Endothelial cell of umbilical vein (primary cell): ENCODE data around the gene CFL2. TPM values are rescaled to one million over a fixed set of nuclear protein-coding genes. Genes with fewer than 3 reads are reported as not detected.

Source experiments
- BruUV-seq: library from RNA; stranded (reverse); fragments of 400-500 nt; replicated peaks from 2 replicates; lab custom pipeline; 2021; lab: Mats Ljungman, UMichigan
- CTCF ChIA-PET: fragments of 300-600, 350-600 bp; sonication (Branson Sonifier 250); formaldehyde crosslinking; loops from one replicate; lab custom pipeline; 2021; ENCODE audit warnings: antibody characterized with exemption, inconsistent platforms; lab: Charles Lee
- POLR2A ChIA-PET: fragments of 300-600, 350-600 bp; sonication (Branson Sonifier 250); formaldehyde crosslinking; loops from one replicate; lab custom pipeline; 2021; ENCODE audit warnings: antibody characterized with exemption, inconsistent platforms; lab: Charles Lee
- DNase-seq: peaks from one replicate; pipeline ENCODE4 v3.0.0-alpha.2; 2011; ENCODE audit warnings: low read depth, low spot score
- FAIRE-seq: peaks from 2 replicates; lab custom pipeline; 2011; peaks lifted over from hg19 to GRCh38; lab: Jason Lieb, UNC
- H2AFZ ChIP-seq: 2 replicates; pipeline ENCODE4 v1.6.0; 2012; ENCODE audit warnings: low read depth, low read length, control low read depth, inconsistent platforms
- H3K27ac ChIP-seq: 2 replicates; pipeline ENCODE4 v1.5.1; 2011; ENCODE audit warnings: low read depth, mild to moderate bottlenecking, control low read depth, low read length, moderate library complexity; ENCODE audit not compliant: insufficient read depth
- H3K27me3 ChIP-seq, 2 experiments: 2 replicates each; pipeline versions ENCODE4 v1.6.0 to v1.6.1; 2011; ENCODE audit warnings: low read length in 2 of 2, mixed read lengths in 1 of 2; ENCODE audit not compliant: control insufficient read depth in 2 of 2, insufficient read depth in 2 of 2
- H3K36me3 ChIP-seq, 2 experiments: 2 replicates in 1 of 2; 3 replicates in 1 of 2; pipeline ENCODE4 v1.5.1; 2011; ENCODE audit warnings: low read length in 2 of 2, mild to moderate bottlenecking in 1 of 2, moderate library complexity in 1 of 2; ENCODE audit not compliant: control insufficient read depth in 2 of 2, insufficient read depth in 2 of 2; ENCODE audit errors: extremely low read depth in 1 of 2
- H3K4me1 ChIP-seq: 3 replicates; pipeline ENCODE4 v1.5.1; 2011; ENCODE audit warnings: mild to moderate bottlenecking, low read length; ENCODE audit not compliant: control insufficient read depth, insufficient read depth; ENCODE audit errors: extremely low read depth
- H3K4me2 ChIP-seq: 2 replicates; pipeline ENCODE4 v1.6.1; 2011; ENCODE audit warnings: low read length, control low read depth, mixed read lengths; ENCODE audit not compliant: insufficient read depth
- H3K4me3 ChIP-seq, 3 experiments: fragments of 200-600 bp in 1 of 3; sonication (generic), shearing (Covaris generic) in 1 of 3; replicated peaks in 1 of 3; 2 replicates each; pipeline ENCODE4 v1.5.1; 2011 to 2016; ENCODE audit warnings: control low read depth in 3 of 3, low read length in 3 of 3, mild to moderate bottlenecking in 2 of 3, inconsistent platforms in 1 of 3, low read depth in 1 of 3, moderate library complexity in 1 of 3; ENCODE audit not compliant: insufficient read depth in 1 of 3
- H3K79me2 ChIP-seq: 2 replicates; pipeline ENCODE4 v1.6.0; 2012; ENCODE audit warnings: low read length, inconsistent platforms; ENCODE audit not compliant: control insufficient read depth, insufficient read depth
- H3K9ac ChIP-seq: replicated peaks from 2 replicates; pipeline ENCODE3; 2011; ENCODE audit warnings: low read length, control low read depth; ENCODE audit not compliant: insufficient read depth; ENCODE audit errors: extremely low read depth
- H3K9me1 ChIP-seq: replicated peaks from 3 replicates; pipeline ENCODE4 v1.6.0; 2011; ENCODE audit warnings: mild to moderate bottlenecking, low read length; ENCODE audit not compliant: control insufficient read depth, insufficient read depth; ENCODE audit errors: extremely low read depth
- H3K9me3 ChIP-seq: replicated peaks from 2 replicates; pipeline ENCODE4 v1.5.1; 2012; ENCODE audit warnings: low read length, inconsistent platforms; ENCODE audit not compliant: control insufficient read depth, insufficient read depth
- H4K20me1 ChIP-seq: replicated peaks from 2 replicates; pipeline ENCODE3; 2011; ENCODE audit warnings: mild to moderate bottlenecking, low read length; ENCODE audit not compliant: control insufficient read depth, insufficient read depth; ENCODE audit errors: extremely low read depth
- EZH2 ChIP-seq: IDR thresholded peaks from 2 replicates; pipeline ENCODE4 v1.6.1; 2012; ENCODE audit warnings: borderline replicate concordance, low read depth, mild to moderate bottlenecking, moderate library complexity, low read length, inconsistent platforms; ENCODE audit not compliant: severe bottlenecking
- GATA2 ChIP-seq: IDR thresholded peaks from 2 replicates; pipeline ENCODE4 v1.7.0; 2011; ENCODE audit warnings: low read depth, mild to moderate bottlenecking, moderate library complexity, mixed read lengths, low read length; ENCODE audit not compliant: insufficient read length, insufficient read depth
- MYC ChIP-seq: IDR thresholded peaks from one replicate; pipeline ENCODE4 v1.6.1; 2011; ENCODE audit warnings: mild to moderate bottlenecking, low read depth, low read length
- POLR2A ChIP-seq: IDR thresholded peaks from 2 replicates; pipeline ENCODE4 v1.6.1; 2012; ENCODE audit warnings: low read depth, mild to moderate bottlenecking, control low read depth, low read length
- POLR2AphosphoS5 ChIP-seq: IDR thresholded peaks from 2 replicates; pipeline ENCODE4 v1.6.1; 2012; ENCODE audit warnings: low read depth, mild to moderate bottlenecking, control low read depth, low read length, moderate library complexity; ENCODE audit not compliant: insufficient read depth
- dilution Hi-C: fragments of 300-500 bp; cut with MboI; formaldehyde crosslinking; loops from one replicate; pipeline ENCODE4 v1.15.0; 2019; ENCODE audit warnings: low sequenced_read_pairs; ENCODE audit not compliant: extremely low pct_ligation_motif_present
- intact Hi-C: fragments of 100-400 bp; cut with micrococcal nuclease; formaldehyde crosslinking; loops from one replicate; pipeline ENCODE4 v1.10.0; 2022
- polyA plus RNA-seq, 4 experiments: library from polyadenylated mRNA; depleted of rRNA in 3 of 4; stranded (reverse) in 3 of 4; unstranded in 1 of 4; fragments of >200 nt; gene quantifications; 2 replicates each; pipeline versions ENCODE4 v1.2.1 to v1.2.3, GENCODE V29; 2011 to 2012; ENCODE audit warnings: missing spikeins in 1 of 4
- total RNA-seq: library from RNA; stranded (reverse); gene quantifications from 2 replicates; pipeline ENCODE4 v1.2.3, GENCODE V29; 2021
- TF ChIP-seq, protein P1 (sequence below), 2 donors: IDR thresholded peaks; 1 replicate in 1 of 2; 2 replicates in 1 of 2; pipeline ENCODE4 v1.5.1; 2011; ENCODE audit warnings: low read length in 2 of 2, mild to moderate bottlenecking in 2 of 2, moderate library complexity in 2 of 2, control low read depth in 1 of 2, inconsistent platforms in 1 of 2, low read depth in 1 of 2; ENCODE audit not compliant: insufficient read depth in 1 of 2; ENCODE audit errors: extremely low read depth in 1 of 2
- TF ChIP-seq, protein P2 (sequence below): IDR thresholded peaks from 2 replicates; pipeline ENCODE4 v1.6.1; 2011; ENCODE audit not compliant: insufficient read depth, insufficient read length

CFL2 gene
- total and polyA plus RNA-seq, 2 donors (not counting 3 experiments of a cell fraction or from before 2014, with no cell fraction given): 42.8 to 98.1 TPM

DNA sequence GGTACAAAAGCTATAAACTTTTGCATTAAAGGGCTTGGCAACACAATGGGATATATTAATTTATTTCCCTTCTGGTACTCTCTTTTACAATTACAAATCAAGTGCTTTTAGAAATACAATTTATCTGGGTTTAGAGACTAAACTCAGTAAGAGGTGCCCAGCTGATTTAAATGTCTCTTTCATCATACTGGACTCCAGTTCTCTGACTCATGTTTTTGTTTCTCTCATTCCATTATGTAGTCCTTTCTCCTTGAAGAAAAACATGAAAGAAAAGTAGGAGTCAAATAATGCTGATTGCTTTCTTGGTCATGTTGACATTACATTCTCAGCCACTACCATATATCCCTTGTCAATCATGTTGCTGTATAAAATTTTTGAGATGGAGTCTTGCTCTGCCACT, 36.3 kb upstream of the CFL2 start:
- Histone ChIP-seq H3K4me3 (no peak overlapping the region), H3K79me2 (no peaks in the 10 kb centered on the region), H2AFZ (no peak overlapping the region), H3K9me1 (no peaks in the 10 kb centered on the region), H3K9me3 (no peaks in the 10 kb centered on the region), H4K20me1 (no peaks in the 10 kb centered on the region), H3K4me2 (no peak overlapping the region), H3K27me3 (no peaks in the 10 kb centered on the region), H3K36me3 (peaks cover 0 to 10% of the 10 kb centered on the region in 2 experiments), H3K27ac (no peak overlapping the region), H3K9ac (no peak overlapping the region), H3K4me1 (no peaks in the 10 kb centered on the region)
- CTCF ChIA-PET: interaction anchor here (2.6 kb wide), 1 partner anchor 28 kb away, joined by 11 read pairs; no protein-coding TSS in a partner anchor
- TF ChIP-seq, protein P1, sequence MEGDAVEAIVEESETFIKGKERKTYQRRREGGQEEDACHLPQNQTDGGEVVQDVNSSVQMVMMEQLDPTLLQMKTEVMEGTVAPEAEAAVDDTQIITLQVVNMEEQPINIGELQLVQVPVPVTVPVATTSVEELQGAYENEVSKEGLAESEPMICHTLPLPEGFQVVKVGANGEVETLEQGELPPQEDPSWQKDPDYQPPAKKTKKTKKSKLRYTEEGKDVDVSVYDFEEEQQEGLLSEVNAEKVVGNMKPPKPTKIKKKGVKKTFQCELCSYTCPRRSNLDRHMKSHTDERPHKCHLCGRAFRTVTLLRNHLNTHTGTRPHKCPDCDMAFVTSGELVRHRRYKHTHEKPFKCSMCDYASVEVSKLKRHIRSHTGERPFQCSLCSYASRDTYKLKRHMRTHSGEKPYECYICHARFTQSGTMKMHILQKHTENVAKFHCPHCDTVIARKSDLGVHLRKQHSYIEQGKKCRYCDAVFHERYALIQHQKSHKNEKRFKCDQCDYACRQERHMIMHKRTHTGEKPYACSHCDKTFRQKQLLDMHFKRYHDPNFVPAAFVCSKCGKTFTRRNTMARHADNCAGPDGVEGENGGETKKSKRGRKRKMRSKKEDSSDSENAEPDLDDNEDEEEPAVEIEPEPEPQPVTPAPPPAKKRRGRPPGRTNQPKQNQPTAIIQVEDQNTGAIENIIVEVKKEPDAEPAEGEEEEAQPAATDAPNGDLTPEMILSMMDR (IDR thresholded peaks at IDR 0.05; ENCODE audit: extremely low read depth in 1 of 2, insufficient read depth in 1 of 2, low read depth in 1 of 2, low read length in 2 of 2): no peak
- TF ChIP-seq POLR2A (no peak), POLR2AphosphoS5 (no peak), EZH2 (no peak), GATA2 (no peak)
- FAIRE-seq (no peak), DNase-seq (peak; percentile 7)
- intact Hi-C loops: no loop called here
- POLR2A ChIA-PET: interaction anchor here (1.2 kb wide), 1 partner anchor 12 kb away, joined by 6 read pairs; no protein-coding TSS in a partner anchor
- no TSS peak for BruUV-seq
- dilution Hi-C loops: no loop called here

DNA sequence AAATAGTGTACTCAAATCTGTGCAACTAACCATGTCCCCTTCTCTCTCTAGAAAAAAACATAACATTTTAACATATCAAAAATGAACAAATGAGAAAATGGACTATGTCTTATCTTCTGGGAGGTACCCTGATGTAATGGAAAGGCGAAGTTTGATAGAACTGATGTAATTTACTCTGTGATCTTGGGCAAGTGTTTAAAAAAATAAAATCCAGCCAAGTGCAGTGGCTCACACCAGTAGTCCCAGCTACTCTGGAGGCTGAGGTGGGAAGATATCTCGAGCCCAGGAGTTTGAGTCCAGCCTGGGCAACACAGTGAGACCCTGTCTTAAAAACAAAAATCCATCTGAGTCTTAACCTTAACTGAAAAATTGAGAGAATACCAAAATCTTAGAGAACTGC, 35.8 kb upstream of the CFL2 start:
- CTCF ChIA-PET: interaction anchor here (2.6 kb wide), 1 partner anchor 27 kb away, joined by 11 read pairs; no protein-coding TSS in a partner anchor
- H3K4me3 ChIP-seq: no peak overlapping the region
- no peak for DNase-seq
- dilution Hi-C loops: no loop called here
- H3K27ac ChIP-seq: no peak overlapping the region
- TF ChIP-seq, protein P1 (IDR thresholded peaks at IDR 0.05; ENCODE audit: extremely low read depth in 1 of 2, insufficient read depth in 1 of 2, low read depth in 1 of 2, low read length in 2 of 2): no peak
- TF ChIP-seq EZH2 (no peak), POLR2AphosphoS5 (no peak), GATA2 (no peak), POLR2A (no peak), MYC (no peak)
- TF ChIP-seq, protein P2, sequence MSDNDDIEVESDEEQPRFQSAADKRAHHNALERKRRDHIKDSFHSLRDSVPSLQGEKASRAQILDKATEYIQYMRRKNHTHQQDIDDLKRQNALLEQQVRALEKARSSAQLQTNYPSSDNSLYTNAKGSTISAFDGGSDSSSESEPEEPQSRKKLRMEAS: no peak
- no TSS peak for BruUV-seq
- H4K20me1 ChIP-seq: no peaks in the 10 kb centered on the region
- no peaks in the 10 kb centered on the region for H3K9me1 ChIP-seq
- no peak overlapping the region for H2AFZ ChIP-seq
- H3K9ac ChIP-seq: no peak overlapping the region
- no peaks in the 10 kb centered on the region for H3K9me3 ChIP-seq
- POLR2A ChIA-PET: interaction anchor here (1.2 kb wide), 1 partner anchor 12 kb away, joined by 6 read pairs; no protein-coding TSS in a partner anchor
- no peaks in the 10 kb centered on the region for H3K27me3 ChIP-seq
- intact Hi-C loops: no loop called here
- no peak for FAIRE-seq
- H3K79me2 ChIP-seq: no peaks in the 10 kb centered on the region
- peaks cover 0 to 10% of the 10 kb centered on the region in 2 experiments for H3K36me3 ChIP-seq
- H3K4me1 ChIP-seq: no peaks in the 10 kb centered on the region
- H3K4me2 ChIP-seq: no peak overlapping the region
